Measurements from ENCODE around the gene REXO5.

- TF ChIP-seq YY1 (IDR thresholded peaks at IDR 0.05; ENCODE audit: insufficient read depth, insufficient read length) = no peak
- no peak for TF ChIP-seq ZNF274 (IDR thresholded peaks at IDR 0.05; ENCODE audit: low read depth, low read length)
Observed at GRCh38 chr16:20875355-20875650, 69.0 kb downstream of the REXO5 start.

Data from NT2/D1 (cell line).